Measurements from ENCODE around the gene FEZ2.
A peak's percentile ranks its signal among the peaks of the same experiment; 100 is the strongest.

The FEZ2 gene

DNA sequence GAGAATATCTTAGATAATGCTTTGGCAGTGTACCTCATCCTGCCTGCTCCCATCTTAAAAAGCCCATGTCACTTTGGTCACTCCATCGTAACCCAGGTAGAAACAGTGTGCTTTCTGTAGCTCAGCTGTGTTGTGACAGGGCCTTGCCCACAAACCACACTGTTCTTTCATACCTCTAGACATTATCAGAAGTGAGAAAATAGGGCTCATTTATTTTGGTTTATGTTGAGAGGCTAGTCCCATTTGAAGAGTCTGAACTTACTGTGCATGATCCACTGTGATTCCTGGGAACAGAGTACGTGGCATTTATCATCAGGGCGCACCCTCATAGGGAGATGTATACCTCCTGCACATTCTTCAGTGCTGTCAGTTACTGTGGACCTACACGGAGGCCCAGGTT, 69.7 kb downstream of the FEZ2 start:
- no peak for DNase-seq

DNA sequence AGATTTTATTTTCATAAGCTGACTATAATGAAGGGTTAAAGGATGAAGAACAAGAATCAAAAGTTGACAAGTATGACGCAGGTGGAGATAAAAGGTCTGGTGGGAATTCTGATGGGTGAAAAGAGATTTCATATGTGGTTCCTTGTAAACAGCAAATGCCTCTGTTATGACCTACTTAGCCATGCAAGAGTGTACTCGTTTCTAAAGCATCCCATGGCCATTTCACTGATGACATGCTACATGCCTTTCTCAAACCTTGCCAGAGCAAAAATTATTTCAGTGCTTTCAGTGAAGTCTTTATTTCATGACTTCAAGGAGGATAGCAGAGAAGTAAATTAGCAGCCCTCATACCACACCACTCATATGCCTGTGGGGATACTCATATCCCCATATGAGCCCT, 71.7 kb downstream of the FEZ2 start:
- no peak for DNase-seq

DNA sequence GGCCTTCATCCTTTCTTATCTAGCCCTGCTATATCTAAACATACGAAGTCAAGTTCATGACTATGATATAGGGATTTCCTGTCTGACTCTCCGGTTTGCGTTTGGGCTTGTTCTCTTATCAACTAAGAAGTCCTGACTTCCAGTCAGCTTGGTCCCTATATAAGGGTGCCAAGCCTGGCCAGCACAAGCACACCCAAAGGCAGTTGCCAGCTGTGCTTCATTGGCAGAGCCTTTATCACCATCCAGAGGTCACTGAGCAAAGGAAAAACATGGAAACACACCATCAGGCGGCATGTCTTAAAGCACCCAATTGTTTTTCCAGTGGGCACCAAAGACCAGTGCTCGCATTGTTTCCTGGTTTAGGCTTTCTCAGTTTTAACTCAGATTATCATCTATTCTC, 72.7 kb downstream of the FEZ2 start:
- no peak for DNase-seq

DNA sequence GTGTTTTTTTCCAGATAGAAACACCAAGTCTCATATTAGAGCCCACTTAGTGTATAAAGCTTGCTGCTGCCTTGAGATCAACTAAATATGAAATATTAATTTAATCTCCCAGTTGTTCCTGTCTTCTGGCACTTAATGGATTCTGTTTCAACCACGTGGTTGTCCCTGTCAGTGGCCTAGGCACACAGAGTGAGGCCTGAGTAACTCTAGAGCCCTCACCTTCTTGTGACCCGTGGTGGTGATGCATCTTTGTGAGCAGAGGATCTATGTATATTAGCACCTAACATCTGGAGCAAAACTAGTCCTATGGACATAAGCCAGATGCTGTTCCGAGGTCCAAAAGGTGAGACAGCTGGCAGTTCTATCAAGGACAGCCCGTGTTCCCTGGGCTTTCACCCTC, 74.8 kb downstream of the FEZ2 start:
- DNase-seq: no peak

DNA sequence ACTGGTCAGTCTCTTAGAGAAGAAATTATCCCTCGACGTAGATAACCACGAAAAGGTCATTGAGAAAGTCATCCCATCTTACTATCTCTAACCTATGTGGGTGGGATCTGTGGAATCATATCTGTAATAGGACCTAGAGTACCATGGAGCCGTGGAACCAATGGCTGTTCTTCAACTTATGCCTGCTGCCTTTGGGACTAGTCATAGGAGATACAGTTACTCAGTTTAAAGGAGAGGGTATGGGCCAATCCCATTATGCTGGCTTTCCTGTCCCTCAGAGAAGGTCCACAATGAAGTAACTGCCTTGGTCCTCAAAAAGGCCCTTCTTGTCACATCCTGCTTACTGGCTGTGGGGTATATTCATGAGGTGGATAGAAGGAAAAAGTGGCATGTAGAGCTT, 77.5 kb downstream of the FEZ2 start:
- DNase-seq: no peak

DNA sequence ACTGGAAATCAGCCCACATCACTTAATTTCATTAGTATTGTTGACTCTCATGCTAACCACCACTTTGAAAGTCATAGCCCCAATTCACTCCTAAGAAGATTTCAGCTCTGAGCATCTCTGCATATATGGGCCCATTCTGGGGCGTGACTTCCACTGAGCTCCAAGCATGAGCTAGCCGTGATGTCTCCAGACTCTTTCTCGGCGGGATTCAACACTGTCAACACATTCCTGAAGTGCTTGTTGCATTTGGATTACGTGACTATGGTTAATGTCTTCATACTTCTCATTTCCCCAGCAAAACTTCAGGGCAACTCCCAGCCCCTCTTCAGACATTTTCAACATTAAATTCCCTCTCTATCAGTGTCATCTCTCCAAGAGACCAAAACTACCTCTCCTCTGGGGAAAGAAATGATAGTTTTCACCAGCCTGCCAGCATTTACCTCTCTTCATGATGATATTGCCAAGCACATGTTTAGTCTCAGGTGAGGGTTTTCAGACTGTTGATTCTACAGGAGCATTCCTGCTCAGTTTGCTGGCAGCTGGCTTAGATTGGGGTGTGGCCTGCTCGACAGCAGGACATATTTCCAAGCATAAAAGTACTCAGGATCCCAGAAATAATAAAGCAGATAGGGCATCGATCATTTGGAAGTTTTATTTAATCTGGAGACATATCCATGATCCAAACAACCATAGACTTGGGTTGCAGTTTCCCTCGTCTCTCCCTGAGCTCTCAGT, 81.7 kb downstream of the FEZ2 start:
- DNase-seq: no peak

DNA sequence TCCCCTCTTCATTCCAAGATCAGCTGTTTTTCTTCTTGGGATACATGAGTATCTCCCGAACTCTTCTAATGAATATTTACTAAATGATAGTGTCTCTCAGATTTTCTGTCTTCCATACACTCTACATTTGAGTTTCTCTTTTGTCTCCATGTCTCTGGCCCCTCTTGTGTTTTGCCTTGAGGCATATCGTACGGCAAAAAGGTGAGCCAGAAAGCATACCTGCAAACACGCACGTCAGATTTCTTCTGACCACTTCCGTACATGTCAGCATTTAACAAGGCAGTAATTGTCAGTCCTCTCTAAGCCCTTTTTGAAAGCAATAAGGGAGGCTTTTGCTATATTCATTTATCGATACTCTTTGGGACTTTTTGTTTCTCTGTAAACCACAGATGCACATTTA, 82.4 kb downstream of the FEZ2 start:
- DNase-seq: no peak

DNA sequence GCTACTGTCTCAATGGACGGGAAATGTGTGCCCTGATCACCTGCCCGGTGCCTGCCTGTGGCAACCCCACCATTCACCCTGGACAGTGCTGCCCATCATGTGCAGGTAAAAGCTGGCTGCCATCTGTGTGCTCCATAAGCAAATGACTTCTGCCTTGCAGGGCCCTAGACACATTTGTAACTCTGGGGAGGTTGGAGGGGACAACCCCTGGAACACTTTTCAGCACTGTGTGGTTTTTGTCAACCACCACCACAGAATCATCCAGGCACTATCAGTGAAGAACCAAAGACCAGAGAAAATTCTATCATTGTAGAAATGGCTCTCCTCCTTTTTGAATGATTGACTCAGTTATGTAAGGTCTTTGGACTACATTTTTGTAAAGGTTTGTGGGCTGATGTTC, 84.3 kb downstream of the FEZ2 start:
- DNase-seq: no peak

DNA sequence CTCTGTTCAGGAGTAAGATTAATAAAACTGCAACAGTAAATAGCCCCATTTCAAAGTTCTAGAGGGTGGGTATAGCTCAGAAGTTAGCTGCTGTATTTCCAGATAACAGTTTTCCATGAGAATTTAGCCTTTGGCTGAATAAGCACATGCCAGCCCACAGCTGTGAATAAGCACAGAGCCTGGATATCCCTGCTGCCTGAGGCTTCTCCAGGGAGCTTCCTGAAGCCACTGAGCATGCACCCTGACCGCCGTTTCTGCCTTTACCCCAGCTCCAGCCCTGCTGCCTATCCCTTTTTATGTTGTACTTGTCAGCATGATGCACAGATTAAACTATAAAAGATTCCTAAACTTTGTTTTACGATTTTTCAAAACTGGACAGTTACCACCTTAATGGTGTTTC, 85.3 kb downstream of the FEZ2 start:
- DNase-seq: no peak

DNA sequence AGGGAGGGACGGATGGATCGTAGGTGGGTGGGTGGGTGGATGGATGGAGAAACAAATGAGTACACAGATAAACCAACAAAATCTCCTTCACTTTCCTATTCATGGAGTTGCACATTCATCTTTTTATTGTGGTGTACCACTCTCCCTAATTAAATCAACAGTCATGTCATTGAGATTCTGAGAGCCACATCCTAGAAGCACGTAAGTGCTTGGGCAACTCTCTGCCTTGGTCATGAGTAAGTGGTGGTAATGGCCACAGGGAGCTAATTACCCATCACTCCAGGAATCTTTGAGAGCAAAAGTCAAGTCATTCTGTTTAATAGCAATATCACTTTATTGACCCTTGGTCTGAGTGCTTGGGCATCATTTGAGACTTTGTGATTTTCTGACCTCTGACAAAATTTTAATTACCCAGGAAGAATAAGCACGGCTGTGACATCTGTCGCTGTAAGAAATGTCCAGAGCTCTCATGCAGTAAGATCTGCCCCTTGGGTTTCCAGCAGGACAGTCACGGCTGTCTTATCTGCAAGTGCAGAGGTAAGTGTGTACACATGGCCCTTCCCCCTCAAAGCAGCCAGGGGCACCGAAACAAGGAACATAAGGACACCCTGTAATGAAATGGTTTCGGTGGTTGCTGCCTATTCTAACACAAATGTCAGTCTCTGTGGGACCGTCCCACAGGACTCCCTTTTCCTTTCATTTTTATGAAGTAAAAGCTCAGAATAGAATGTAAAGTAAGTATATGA, 85.9 kb downstream of the FEZ2 start:
- no peak for DNase-seq

DNA sequence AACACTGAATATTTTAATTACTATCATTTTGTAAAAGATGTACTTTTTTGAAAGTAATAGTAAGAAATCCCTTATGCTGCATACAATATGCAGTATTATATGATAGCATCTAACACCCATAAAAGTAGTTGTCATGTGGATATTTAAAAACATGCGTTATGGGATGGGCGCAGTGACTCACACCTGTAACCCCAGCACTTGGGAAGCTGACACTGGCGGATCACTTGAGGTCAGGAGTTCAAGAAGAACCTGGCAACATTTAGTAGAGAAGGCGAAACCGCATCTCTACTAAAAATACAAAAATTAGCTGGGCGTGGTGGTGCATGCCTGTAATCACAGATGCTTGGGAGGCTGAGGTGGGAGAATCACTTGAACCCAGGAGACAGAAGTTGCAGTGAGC, 88.9 kb downstream of the FEZ2 start:
- no peak for DNase-seq

DNA sequence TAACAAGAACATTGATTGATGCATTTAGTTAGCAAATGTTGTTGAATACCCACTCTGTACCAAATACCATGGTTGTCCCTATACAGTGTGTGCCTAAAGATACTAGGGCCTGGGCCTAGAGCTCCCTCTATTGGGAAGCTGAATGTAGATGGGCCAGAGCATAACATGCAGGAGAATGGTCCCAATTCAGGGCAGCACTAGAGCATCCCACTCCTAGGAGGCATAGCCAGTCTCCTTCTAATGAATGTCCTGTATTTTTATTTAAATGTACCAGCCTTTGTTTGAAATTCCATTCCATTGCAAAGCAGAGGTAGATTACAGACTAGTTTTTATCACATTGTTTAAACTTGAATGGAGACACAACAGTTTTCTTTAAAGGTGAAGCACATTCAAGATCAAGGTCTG, 90.6 kb downstream of the FEZ2 start:
- DNase-seq: peak; percentile 12 to 30
